NCI-H524 treated with DMSO at 0.1 percent for 48 hours (cell line): Measurements from ENCODE around the gene CLN6.
"Not testable (repeated sequence)": the region's sequence is repeated elsewhere in the genome, so short reads cannot be mapped to it uniquely, and the experiment has no call there.

Experiments
- DNase-seq: peaks from one replicate; lab custom pipeline; 2025; lab: John Stamatoyannopoulos, UW

Gene CLN6

GRCh38 chr15:68190048-68190447 is 39.5 kb downstream of the CLN6 start:
- DNase-seq = no peak

- no peak for DNase-seq
These were observed 40.9 kb downstream of the CLN6 start for GRCh38 chr15:68188647-68189046.

DNA sequence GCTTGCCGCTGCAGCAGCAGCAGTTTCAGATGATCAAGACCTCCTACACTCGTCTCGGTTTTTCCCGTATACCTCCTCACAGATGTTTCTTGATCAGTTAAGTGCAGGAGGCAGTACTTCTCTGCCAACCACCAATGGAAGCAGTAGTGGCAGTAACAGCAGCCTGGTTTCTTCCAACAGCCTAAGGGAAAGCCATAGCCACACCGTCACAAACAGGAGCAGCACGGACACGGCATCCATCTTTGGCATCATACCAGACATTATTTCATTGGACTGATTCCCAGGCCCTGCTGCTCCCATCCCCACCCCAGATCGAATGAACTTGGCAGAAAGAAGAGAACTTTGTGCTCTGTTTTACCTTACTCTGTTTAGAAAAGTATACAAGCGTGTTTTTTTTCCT is 42.0 kb downstream of the CLN6 start:
- DNase-seq = no peak

GRCh38 chr15:68186671-68187397 is 42.7 kb downstream of the CLN6 start:
- no peak for DNase-seq

DNA sequence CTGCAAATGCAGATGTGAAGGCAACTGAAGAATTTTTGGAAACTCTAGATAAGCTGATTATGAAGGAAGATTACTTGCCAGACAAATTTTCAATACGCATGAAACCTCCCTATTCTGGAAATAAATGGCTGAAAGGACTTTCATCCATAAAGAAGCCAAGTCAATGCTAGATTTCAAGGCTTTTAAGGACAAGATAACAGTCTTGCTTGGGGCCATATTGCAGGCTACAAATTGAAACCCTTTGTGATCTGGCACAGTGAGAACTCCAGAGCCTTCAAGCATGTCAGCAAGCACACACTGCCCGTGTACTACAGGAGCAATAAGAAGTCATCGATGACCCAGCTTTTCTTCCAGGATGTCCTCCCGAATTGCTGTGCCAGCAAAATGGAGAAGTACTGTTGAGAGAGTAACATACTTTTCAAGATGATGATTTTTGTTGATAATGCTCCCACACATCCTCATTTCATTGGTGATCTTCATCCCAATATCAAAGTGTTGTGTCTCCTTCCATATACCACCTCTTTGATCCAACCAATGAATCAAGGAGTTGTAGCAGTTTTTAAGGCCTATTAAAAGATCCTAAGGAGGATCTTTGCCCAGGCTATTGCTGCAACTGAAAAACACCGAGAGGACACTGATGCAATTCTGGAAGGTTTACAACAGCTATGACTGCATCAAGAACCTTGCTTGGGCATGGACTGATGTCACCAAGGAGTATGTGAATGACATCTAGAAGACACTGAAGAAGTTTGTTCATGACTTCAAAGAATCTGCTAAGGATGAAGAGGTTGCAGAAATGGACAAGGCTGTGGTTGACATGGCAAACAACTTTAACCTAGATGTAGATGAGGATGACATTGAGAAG is 44.7 kb downstream of the CLN6 start:
- DNase-seq = no peak

GRCh38 chr15:68183616-68184315 is 45.8 kb downstream of the CLN6 start:
- no peak for DNase-seq

GRCh38 chr15:68177742-68178141 is 51.8 kb downstream of the CLN6 start:
- no peak for DNase-seq

- no peak for DNase-seq
These were observed 52.9 kb downstream of the CLN6 start for GRCh38 chr15:68176601-68177000.

- no peak for DNase-seq
These were observed 54.0 kb downstream of the CLN6 start for GRCh38 chr15:68175526-68175925.

DNA sequence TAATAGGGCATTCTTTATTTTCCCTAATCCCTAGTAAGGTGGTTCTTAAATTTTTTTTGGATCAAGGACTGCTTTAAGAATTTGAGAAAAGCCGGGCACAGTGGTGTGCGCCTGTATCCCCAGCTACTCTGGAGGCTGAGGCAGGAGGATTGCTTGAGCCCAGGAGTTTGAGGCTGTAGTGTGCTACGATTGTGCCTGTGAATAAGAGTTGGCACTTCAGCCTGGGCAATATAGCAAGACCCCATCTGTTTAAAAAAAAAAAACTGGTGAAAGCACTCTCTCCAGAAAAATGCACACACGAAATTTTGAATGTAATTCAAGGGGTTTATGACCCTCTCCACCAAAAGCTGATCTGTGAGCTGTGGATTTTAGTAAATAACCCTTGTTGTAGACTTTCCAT is 56.4 kb downstream of the CLN6 start:
- DNase-seq = no peak

- not testable (repeated sequence) for DNase-seq
These were observed 57.5 kb downstream of the CLN6 start for GRCh38 chr15:68172037-68172436.

DNA sequence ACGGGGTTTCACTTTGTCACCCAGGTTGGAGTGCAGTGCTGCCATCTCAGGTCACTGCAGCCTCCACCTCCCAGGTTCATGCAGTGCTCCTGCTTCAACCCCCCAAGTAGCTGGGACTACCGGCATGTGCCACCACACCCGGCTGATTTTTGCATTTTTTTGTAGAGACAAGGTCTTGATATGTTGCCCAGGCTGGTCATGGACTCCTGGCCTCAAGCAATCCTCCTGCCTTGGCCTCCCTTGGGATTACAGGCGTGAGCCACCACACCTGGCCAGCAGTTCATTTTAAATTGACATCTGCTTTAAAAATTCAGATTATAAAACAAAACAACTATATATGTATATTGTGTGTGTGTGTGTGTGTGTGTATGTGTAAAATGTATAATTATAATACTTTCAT is 62.7 kb downstream of the CLN6 start:
- DNase-seq = no peak

GRCh38 chr15:68163191-68163590 is 66.3 kb downstream of the CLN6 start:
- DNase-seq = no peak

DNA sequence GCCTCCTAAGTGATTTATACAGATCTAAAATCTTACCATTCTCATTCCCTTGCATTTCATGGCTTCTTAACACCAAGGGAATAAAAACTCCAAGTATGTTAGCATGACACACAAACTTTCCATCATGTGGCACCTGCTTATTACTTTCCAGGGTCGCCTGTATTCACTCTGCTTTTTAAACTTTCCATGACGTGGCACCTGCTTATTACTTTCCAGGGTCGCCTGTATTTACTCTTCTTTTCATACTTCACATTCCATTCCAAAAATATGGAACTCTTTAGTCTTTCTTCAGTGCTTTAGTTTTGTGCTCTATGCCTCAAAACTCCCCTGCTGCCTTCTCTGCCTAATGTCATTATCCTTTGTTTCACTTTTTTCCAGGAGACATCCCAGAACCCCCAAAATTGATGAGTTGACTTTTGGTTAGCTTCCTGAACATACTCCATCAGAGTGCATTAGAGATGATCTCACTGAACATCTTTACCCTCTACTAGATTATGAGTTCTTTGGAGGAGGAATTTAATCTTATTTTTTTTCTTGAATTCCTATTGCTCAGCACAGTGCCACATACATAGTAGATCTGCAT is 71.4 kb downstream of the CLN6 start:
- no peak for DNase-seq

- DNase-seq = no peak
These were observed 72.5 kb downstream of the CLN6 start for GRCh38 chr15:68157074-68157473.
